HUES64 (cell line): ENCODE results near the gene RPAP2. TPM values are rescaled to one million over a fixed set of nuclear protein-coding genes. Genes with fewer than 3 reads are reported as not detected.
"Not testable (repeated sequence)": the region's sequence is repeated elsewhere in the genome, so short reads cannot be mapped to it uniquely, and the experiment has no call there.

Experiments
- H3K27ac ChIP-seq: 2 replicates; pipeline ENCODE4 v1.7.0; 2013; ENCODE audit warnings: low read depth, low read length, inconsistent platforms
- H3K27me3 ChIP-seq: 2 replicates; pipeline ENCODE4 v1.6.1; 2013; ENCODE audit warnings: mild to moderate bottlenecking, low read length; ENCODE audit not compliant: insufficient read depth
- H3K36me3 ChIP-seq: 2 replicates; pipeline ENCODE4 v1.6.1; 2013; ENCODE audit warnings: mild to moderate bottlenecking, low read length; ENCODE audit not compliant: insufficient read depth
- H3K4me1 ChIP-seq: 2 replicates; pipeline ENCODE4 v1.6.1; 2013; ENCODE audit warnings: mild to moderate bottlenecking, low read length, moderate library complexity; ENCODE audit not compliant: insufficient read depth
- H3K4me3 ChIP-seq: 2 replicates; pipeline ENCODE4 v1.5.1; 2013; ENCODE audit warnings: mild to moderate bottlenecking, low read length, moderate library complexity
- H3K9ac ChIP-seq: 2 replicates; pipeline ENCODE4 v1.6.1; 2013; ENCODE audit warnings: mild to moderate bottlenecking, low read depth, low read length
- H3K9me3 ChIP-seq: 2 replicates; pipeline ENCODE4 v1.6.1; 2013; ENCODE audit warnings: low read depth, low read length; ENCODE audit not compliant: insufficient read depth
- WGBS: fragments of 150-250, 120-280 bp; methylation state at CpG from one replicate; pipeline ENCODE4 v1.1.7; 2013; ENCODE audit warnings: missing lambda C conversion rate; 5-methylcytosine and 5-hydroxymethylcytosine counted together
- polyA plus RNA-seq, 2 experiments: library from polyadenylated mRNA; stranded (reverse); fragments of 50-300 nt; gene quantifications; one replicate each; pipeline ENCODE4 v1.2.3, GENCODE V29; 2013

Gene RPAP2
- polyA plus RNA-seq (2013, experiment 1 of 2), result 20.7 TPM
- 19.5 TPM for polyA plus RNA-seq (2013, experiment 2 of 2)

DNA sequence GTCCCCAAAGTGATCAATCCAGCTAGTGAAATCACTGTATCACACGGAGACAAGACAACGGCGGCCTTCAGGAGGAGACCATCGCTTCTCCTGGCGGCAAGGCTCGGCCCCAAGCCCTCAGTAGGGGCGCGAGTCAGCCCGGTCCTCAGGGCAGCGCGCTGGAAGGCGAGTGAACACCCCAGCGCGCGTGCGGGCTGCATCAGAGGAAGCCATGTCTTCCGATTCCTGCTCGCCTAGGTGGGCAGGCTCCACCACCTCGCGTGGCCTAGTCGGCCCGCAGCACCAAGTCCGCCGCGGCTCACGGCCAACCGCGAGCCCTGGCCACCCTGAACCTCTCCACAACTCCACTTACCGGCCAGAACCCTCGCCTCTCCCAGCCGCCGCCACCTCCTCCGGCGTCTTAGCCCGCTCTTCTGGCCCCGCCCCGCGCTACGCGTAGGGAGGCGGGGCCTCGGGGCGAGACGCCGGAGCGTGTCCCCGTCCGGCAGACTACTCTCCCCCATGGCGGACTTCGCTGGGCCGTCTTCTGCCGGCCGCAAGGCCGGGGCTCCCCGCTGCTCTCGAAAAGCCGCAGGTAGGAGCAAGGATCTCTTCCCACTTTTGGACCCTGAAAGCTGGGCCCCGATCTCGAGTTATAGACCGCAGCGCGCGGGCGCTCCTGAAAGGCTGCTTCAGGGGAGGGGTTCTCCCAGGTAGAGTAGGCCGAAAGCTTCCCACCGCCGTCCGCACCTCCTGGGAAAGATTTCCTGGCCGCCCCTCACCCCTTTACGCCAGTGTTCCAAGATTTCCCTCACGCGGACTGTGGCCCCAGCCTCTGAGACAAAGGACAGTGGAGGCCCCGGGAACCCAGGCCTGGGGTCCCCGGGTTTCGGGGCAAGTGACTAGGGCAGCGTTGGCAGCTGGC, at the start of gene RPAP2, which contains the start of gene GLMN:
Gene RPAP2, plus strand, starts transcription at position 487 of the 904 bp plus-strand sequence. Its CDS starts 15 bp downstream, at position 502.
Gene GLMN, minus strand, starts transcription at position 415 of the 904 bp plus-strand sequence. CDS start 988 bp downstream, outside the sequence.
- H3K9ac ChIP-seq, result peak within 1 kb of the TSS; percentile 96
- no peaks in the 10 kb centered on the region for H3K9me3 ChIP-seq
- no peaks in the 10 kb centered on the region for H3K27me3 ChIP-seq
- H3K36me3 ChIP-seq, result peaks cover 51% of the 10 kb centered on the region
- peak within 1 kb of the TSS; percentile 91 for H3K27ac ChIP-seq
- peaks cover 13% of the 10 kb centered on the region; the same call in 1 of the 2 replicates for H3K4me1 ChIP-seq
- under 1% methylated on average over 76 of the region's 76 CpGs for WGBS
- H3K4me3 ChIP-seq, result peak within 1 kb of the TSS; percentile 93

DNA sequence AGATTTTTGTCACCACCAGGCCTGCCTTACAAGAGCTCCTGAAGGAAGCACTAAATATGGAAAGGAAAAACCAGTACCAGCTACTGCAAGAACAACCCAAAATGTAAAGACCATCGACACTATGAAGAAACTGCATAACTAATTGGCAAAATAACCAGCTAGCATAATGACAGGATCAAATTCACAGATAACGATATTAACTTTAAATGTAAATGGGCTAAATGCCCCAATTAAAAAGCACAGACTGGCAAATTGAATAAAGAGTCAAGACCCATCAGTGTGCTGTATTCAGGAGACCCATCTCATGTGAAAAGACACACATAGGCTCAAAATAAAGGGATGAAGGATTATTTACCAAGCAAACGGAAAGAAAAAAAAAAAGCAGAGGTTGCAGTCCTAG, 44.1 kb upstream of the RPAP2 start:
- H3K27me3 ChIP-seq, H3K27ac ChIP-seq, H3K9me3 ChIP-seq, H3K4me1 ChIP-seq, H3K4me3 ChIP-seq, H3K9ac ChIP-seq: not testable (repeated sequence)
- peaks cover 45% of the 10 kb centered on the region for H3K36me3 ChIP-seq
- 81% methylated on average over 3 of the region's 3 CpGs for WGBS

DNA sequence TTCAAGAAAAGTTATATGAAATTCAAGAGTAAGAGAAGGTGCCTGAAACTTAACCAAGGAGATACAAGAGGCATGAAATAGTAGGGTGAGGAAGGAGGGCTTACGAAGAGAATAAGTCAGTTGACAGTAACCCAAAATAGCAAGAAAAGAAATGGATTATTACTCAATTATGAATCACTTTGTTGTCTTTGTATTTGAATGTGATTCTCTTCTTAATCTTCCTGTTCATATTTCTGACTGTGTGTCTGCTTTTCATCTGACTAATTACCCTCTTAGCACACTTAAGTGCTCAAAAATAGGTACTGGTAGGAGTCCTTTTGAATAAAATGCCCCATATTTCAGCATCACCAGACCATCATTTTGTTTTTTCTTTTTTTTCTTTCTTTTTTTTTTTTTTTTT, 39.5 kb upstream of the RPAP2 start:
- Histone ChIP-seq H3K4me3 (no peak overlapping the region), H3K36me3 (peaks cover 60% of the 10 kb centered on the region), H3K27ac (no peak overlapping the region), H3K27me3 (no peaks in the 10 kb centered on the region), H3K9ac (no peak overlapping the region), H3K9me3 (no peaks in the 10 kb centered on the region), H3K4me1 (no peaks in the 10 kb centered on the region)
- WGBS, result 95% methylated on average over 1 of the region's 1 CpG

DNA sequence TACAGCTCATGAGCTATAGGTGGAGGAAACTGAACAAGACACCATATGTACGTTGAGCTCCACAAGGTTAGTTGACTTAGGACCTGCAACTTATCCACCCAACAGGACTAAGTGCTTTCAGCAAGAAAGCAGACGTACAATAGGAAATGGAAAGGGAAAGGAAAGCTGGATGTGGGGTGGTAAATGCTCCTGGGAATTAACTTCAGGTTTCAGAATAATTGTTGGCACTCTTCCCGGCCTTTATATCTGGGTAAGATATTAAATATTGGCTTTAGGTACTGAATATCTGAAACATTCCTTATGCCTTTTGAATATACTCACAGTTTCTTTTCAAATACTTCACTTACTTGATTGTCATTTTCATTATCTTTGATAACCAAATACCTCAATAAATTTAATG, 36.3 kb upstream of the RPAP2 start:
- Histone ChIP-seq H3K27ac (no peak overlapping the region), H3K4me1 (no peaks in the 10 kb centered on the region), H3K36me3 (peaks cover 84% of the 10 kb centered on the region), H3K9ac (no peak overlapping the region), H3K27me3 (no peaks in the 10 kb centered on the region), H3K9me3 (no peaks in the 10 kb centered on the region), H3K4me3 (no peak overlapping the region)
- 95% methylated on average over 3 of the region's 3 CpGs for WGBS

DNA sequence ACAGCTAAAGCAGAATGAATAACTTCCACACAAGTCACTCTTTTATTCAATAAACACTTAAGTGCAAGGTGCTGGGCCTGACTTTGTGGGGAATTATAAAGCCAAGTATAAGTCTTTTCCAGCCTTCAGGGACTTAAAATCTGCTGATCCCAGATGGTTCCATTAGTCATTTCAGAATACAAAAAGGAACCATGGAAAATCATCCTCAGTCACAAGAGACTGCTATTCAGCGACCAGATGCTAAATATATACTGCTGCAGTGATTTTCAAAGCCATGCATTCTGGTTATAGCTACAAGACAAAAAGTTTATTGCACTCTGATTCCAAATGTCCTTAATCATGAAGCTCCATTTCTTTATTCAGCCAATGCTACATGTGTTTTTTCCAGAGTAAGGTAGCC, 25.8 kb upstream of the RPAP2 start:
- H3K36me3 ChIP-seq, result peaks cover 82% of the 10 kb centered on the region
- no peaks in the 10 kb centered on the region for H3K27me3 ChIP-seq
- H3K9ac ChIP-seq, result no peak overlapping the region
- no peaks in the 10 kb centered on the region for H3K9me3 ChIP-seq
- no peak overlapping the region for H3K4me3 ChIP-seq
- no peaks in the 10 kb centered on the region for H3K4me1 ChIP-seq
- 95% methylated on average over 1 of the region's 1 CpG for WGBS
- no peak overlapping the region for H3K27ac ChIP-seq

DNA sequence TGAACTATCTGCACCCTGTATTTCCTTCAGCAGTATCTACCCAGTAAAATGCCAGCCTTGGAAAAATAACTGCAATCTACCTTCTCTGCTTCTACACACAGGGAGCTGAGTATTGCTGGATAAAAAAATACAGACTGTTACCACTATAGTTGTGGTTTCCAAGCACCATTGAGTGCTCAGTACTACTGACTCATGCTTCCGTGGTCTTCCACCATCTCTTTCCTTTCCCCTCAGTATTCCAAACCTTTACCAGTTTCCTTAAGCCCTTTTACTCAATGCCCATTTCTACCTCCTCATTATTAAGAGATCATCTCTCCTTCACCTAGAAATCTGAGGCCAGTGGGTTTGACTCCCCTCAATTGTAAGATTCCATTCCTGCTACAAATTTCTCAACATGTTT, 23.9 kb upstream of the RPAP2 start:
- H3K9me3 ChIP-seq, result no peaks in the 10 kb centered on the region
- H3K4me3 ChIP-seq, result no peak overlapping the region
- peaks cover 76% of the 10 kb centered on the region for H3K36me3 ChIP-seq
- no peak overlapping the region for H3K9ac ChIP-seq
- 95% methylated on average over 1 of the region's 1 CpG for whole genome bisulfite sequencing
- H3K27ac ChIP-seq, result no peak overlapping the region
- no peaks in the 10 kb centered on the region for H3K27me3 ChIP-seq
- H3K4me1 ChIP-seq, result no peaks in the 10 kb centered on the region

DNA sequence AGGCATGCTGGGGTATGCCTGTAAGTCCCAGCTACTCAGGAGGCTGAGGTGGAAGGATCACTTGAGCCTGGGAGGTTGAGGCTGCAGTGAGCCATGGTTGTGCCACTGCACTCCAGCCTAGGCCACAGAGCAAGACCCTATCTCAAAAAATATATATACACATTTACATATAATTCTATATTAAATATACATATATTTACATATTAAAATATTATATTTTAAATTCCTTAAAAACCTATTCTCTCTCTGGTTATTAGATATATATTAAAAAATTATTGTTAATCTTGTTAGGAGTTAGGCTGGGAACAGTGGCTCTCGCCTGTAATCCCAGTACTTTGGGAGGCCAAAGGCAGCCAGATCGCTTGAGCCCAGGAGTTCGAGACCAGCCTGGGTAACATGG, 22.8 kb upstream of the RPAP2 start:
- Histone ChIP-seq H3K9me3 (no peaks in the 10 kb centered on the region), H3K27ac (no peak overlapping the region), H3K9ac (no peak overlapping the region), H3K4me3 (no peak overlapping the region), H3K27me3 (no peaks in the 10 kb centered on the region), H3K4me1 (no peaks in the 10 kb centered on the region), H3K36me3 (peaks cover 69% of the 10 kb centered on the region)
- WGBS, result 99% methylated on average over 3 of the region's 3 CpGs

DNA sequence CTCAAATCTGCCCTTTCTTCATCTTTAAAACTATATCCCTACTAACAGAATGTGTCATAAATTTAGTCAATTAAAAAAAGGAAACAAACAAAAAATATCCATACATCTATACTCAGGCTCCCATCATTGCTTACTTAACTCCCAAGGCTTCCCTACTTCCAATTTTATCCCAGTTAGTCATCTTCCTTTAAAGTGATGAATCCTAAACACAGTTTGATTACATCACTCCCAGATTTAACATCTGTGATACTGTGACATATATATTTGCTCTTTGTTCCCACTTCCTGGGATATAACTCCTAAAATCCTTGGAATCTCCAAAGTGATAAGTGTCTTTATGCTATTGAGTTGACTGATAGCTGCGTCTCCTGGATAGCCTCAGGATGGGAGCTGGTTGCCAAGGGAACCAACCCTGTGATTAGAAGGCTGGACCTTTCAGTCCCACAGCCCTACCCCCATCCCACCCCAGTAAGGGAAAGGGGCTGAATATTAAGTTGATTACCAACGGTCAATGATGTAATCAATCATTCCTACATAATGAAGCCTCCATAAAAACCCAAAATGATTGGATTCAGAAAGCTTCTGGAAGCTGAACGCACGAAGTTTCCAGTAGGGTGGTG, 21.6 kb upstream of the RPAP2 start:
- Histone ChIP-seq H3K36me3 (peaks cover 58% of the 10 kb centered on the region), H3K9ac (no peak overlapping the region), H3K4me1 (no peaks in the 10 kb centered on the region), H3K4me3 (no peak overlapping the region), H3K27ac (no peak overlapping the region), H3K27me3 (no peaks in the 10 kb centered on the region), H3K9me3 (no peaks in the 10 kb centered on the region)
- 97% methylated on average over 4 of the region's 4 CpGs for WGBS

DNA sequence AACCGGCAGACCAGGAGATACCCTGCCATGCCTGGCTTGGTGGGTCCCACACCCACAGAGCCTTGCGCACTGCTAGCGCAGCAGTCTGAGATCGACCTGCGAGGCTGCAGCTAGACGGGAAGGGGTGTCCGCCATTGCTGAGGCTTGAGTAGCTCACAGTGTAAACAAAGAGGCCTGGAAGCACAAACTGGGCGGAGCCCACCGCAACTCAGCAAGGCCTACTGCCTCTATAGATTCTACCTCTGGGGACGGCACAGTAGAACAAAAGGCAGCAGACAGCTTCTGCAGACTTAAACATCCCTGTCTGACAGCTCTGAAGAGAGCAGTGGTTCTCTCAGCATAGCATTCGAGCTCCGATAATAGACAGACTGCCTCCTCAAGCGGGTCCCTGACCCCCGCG, 19.1 kb upstream of the RPAP2 start:
- H3K36me3 ChIP-seq, result peaks cover 41% of the 10 kb centered on the region
- H3K27ac ChIP-seq, result not testable (repeated sequence)

DNA sequence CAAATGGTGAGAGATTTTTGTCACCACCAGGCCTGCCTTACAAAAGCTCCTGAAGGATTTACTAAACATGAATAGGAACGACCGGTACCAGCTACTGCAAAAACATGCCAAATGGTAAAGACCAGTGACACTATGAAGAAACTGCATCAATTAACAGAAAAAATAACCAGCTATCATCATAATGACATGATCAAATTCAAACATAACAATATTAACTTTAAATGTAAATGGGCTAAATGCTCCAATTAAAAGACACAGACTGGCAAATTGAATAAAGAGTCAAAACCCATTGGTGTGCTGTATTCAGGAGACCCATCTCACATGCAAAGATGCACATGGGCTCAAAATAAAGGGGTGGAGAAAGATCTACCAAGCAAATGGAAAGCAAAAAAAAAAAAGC, 17.4 kb upstream of the RPAP2 start:
- not testable (repeated sequence) for H3K27ac ChIP-seq, H3K4me3 ChIP-seq, H3K9ac ChIP-seq, H3K27me3 ChIP-seq, H3K4me1 ChIP-seq, H3K9me3 ChIP-seq
- H3K36me3 ChIP-seq, result peaks cover 44% of the 10 kb centered on the region
- WGBS, result 94% methylated on average over 2 of the region's 2 CpGs

More for the DNA sequence above, 19.1 kb upstream of the RPAP2 start:
- H3K9ac ChIP-seq, H3K27me3 ChIP-seq, H3K9me3 ChIP-seq, H3K4me3 ChIP-seq, H3K4me1 ChIP-seq: not testable (repeated sequence)
- 96% methylated on average over 15 of the region's 15 CpGs for WGBS

DNA sequence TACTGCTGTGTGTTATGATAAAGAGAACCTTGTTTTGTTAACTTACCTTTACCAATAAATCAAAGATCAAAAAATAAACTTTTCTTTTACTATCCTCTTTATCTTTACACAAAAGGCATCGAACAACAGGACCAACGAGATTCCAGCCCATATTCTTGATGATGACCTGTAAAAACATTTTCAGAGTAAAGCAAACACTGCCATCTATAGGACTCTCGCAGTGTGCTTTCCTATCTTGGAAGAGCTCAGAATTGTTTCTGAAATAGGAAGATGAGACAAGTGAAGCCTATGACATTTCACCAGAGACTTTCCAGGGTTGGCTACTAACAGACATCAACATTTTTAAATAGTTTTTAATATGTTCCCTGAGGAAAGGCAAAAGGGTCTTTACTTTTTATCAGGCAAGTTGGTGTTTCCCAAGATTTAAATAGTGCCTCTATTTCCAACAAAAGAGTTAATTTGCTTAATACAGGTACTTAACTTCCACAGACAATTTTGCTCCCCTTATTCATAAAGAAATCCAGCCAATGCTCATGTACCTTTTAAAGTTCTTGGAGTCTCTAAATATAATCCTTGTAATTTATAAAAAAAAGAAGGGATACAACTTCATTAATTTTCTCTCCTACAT, 7.4 kb upstream of the RPAP2 start:
- H3K4me3 ChIP-seq, result no peak overlapping the region
- WGBS, result 90% methylated on average over 3 of the region's 3 CpGs
- H3K9ac ChIP-seq, result no peak overlapping the region
- H3K4me1 ChIP-seq, result no peaks in the 10 kb centered on the region
- no peak overlapping the region for H3K27ac ChIP-seq
- peaks cover 85% of the 10 kb centered on the region for H3K36me3 ChIP-seq
- no peaks in the 10 kb centered on the region for H3K27me3 ChIP-seq
- no peaks in the 10 kb centered on the region for H3K9me3 ChIP-seq
